ENCODE data around the gene TST. TPM values are rescaled to one million over a fixed set of nuclear protein-coding genes. Genes with fewer than 3 reads are reported as not detected.
A peak's percentile ranks its signal among the peaks of the same experiment; 100 is the strongest.

TST gene
- total and polyA plus RNA-seq, 2 of the 8 experiments (the other 6 are each of a cell fraction or from before 2014, with no cell fraction given) = 22.6 to 61.6 TPM

- TF ChIP-seq CHD2 (IDR thresholded peaks at IDR 0.05; ENCODE audit: low read length) (no peak), BACH1 (IDR thresholded peaks at IDR 0.05; ENCODE audit: low read length) (no peak), TBP (IDR thresholded peaks at IDR 0.05; ENCODE audit: low read depth, low read length) (no peak), POLR2AphosphoS5 (IDR thresholded peaks at IDR 0.05; ENCODE audit: low read depth, low read length) (no peak), RXRA (IDR thresholded peaks at IDR 0.05; ENCODE audit: insufficient read depth, low read depth, low read length) (no peak), EP300 (IDR thresholded peaks at IDR 0.05; ENCODE audit: borderline replicate concordance in 1 of 2, low read depth in 2 of 2, low read length in 2 of 2) (no peak)
- TF ChIP-seq, protein P1, sequence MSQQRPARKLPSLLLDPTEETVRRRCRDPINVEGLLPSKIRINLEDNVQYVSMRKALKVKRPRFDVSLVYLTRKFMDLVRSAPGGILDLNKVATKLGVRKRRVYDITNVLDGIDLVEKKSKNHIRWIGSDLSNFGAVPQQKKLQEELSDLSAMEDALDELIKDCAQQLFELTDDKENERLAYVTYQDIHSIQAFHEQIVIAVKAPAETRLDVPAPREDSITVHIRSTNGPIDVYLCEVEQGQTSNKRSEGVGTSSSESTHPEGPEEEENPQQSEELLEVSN (IDR thresholded peaks at IDR 0.05) = no peak
- Histone ChIP-seq H2BK120ac (replicated peaks; ENCODE audit: low read depth, low read length) (no peak overlapping the region), H4K8ac (ENCODE audit: extremely low read depth, insufficient read depth, low read length) (no peak overlapping the region), H2BK20ac (ENCODE audit: low read length) (no peak overlapping the region), H3K4me3 (ENCODE audit: extremely low read depth in 1 of 4, insufficient read depth in 2 of 4, low read depth in 3 of 4, low read length in 4 of 4) (no peak overlapping the region), H3K23me2 (ENCODE audit: low read depth, low read length) (no peaks in the 10 kb centered on the region), H3K4me2 (ENCODE audit: insufficient read depth in 1 of 2, low read depth in 2 of 2, low read length in 2 of 2) (no peak overlapping the region), H4K91ac (replicated peaks; ENCODE audit: insufficient read length, low read length) (no peak overlapping the region), H2BK12ac (ENCODE audit: low read depth, low read length) (no peak overlapping the region), H4K5ac (ENCODE audit: insufficient read length, low read depth, low read length) (no peak overlapping the region), H3K27me3 (replicated peaks in 1 of 4; ENCODE audit: control insufficient read depth in 3 of 4, extremely low read depth in 1 of 4, insufficient read depth in 3 of 4, low read length in 3 of 4) (no peaks in the 10 kb centered on the region; a peak in 1 of 7 replicates), H3K18ac (ENCODE audit: extremely low read depth, low read length) (no peak overlapping the region), H3K9me3 (ENCODE audit: insufficient read depth in 2 of 2, low read depth in 1 of 2, low read length in 1 of 2) (no peaks in the 10 kb centered on the region), H3K79me2 (ENCODE audit: control insufficient read depth in 1 of 2, insufficient read depth in 2 of 2, low read length in 2 of 2) (no peaks in the 10 kb centered on the region), H2AFZ (ENCODE audit: low read length) (no peak overlapping the region), H3K4me1 (replicated peaks in 1 of 4; ENCODE audit: control insufficient read depth in 3 of 4, insufficient read depth in 4 of 4, low read length in 3 of 4) (0 out of 7 replicates have a peak, but pooled peaks cover 0 to 3% (median 0%) of the 10 kb centered on the region in 4 experiments), H3K36me3 (ENCODE audit: control insufficient read depth in 2 of 4, insufficient read depth in 4 of 4, low read length in 3 of 4) (no peaks in the 10 kb centered on the region), H3K4ac (replicated peaks; ENCODE audit: insufficient read length, low read depth, low read length) (no peak overlapping the region), H3K27ac (ENCODE audit: low read depth, low read length) (no peak overlapping the region), H2AK5ac (ENCODE audit: low read depth, low read length) (no peak overlapping the region), H3K56ac (replicated peaks; ENCODE audit: insufficient read length, low read depth, low read length) (no peak overlapping the region), H4K20me1 (replicated peaks in 1 of 2; ENCODE audit: control insufficient read depth in 1 of 2, insufficient read depth in 2 of 2, low read length in 2 of 2) (no peaks in the 10 kb centered on the region), H2BK15ac (ENCODE audit: low read length) (peak overlapping the region; percentile 16; the same call in 1 of the 2 replicates), H3K79me1 (ENCODE audit: low read depth, low read length) (no peaks in the 10 kb centered on the region), H2BK5ac (ENCODE audit: low read depth, low read length) (no peak overlapping the region), H3K23ac (ENCODE audit: insufficient read length) (no peak overlapping the region), H3K14ac (ENCODE audit: insufficient read length) (no peak overlapping the region), H3K9ac (replicated peaks in 1 of 4; ENCODE audit: extremely low read depth in 1 of 4, low read depth in 3 of 4, low read length in 3 of 4) (no peak overlapping the region)
- FAIRE-seq (no peak), DNase-seq (ENCODE audit: low read depth in 1 of 2, low spot score in 2 of 2) (no peak)
- ChIA-PET POLR2A (ENCODE audit: partially characterized antibody) (interaction anchor here (1.0 to 1.3 kb wide), 2 partner anchors 13 to 71 kb away, joined by 3 to 4 read pairs; no protein-coding TSS in a partner anchor), CTCF (ENCODE audit: partially characterized antibody) (interaction anchor here (0.7 to 8.2 kb wide), 9 partner anchors 13 to 207 kb away, joined by 3 to 68 read pairs (median 3); no protein-coding TSS in a partner anchor)
These were observed 55.1 kb downstream of the TST start for GRCh38 chr22:36964106-36964505.

Measured in H1 (cell line).